Transverse colon (tissue), 4 donors: Measurements from ENCODE around the gene TP53BP2. TPM values are rescaled to one million over a fixed set of nuclear protein-coding genes. Genes with fewer than 3 reads are reported as not detected.
"Not testable (repeated sequence)": the region's sequence is repeated elsewhere in the genome, so short reads cannot be mapped to it uniquely, and the experiment has no call there.

Experiments used
- DNase-seq: peaks from one replicate; pipeline ENCODE4 v3.0.0-alpha.2; 2019
- H3K27ac ChIP-seq, 4 donors: fragments of 200-600 bp; sonication (generic); 2 replicates each; pipeline ENCODE4 v1.5.1; 2016 to 2018; ENCODE audit warnings: inconsistent platforms in 4 of 4
- H3K27me3 ChIP-seq: fragments of 200-600 bp; sonication (generic); 2 replicates; pipeline ENCODE4 v1.5.1; 2017; ENCODE audit warnings: inconsistent platforms
- H3K36me3 ChIP-seq, 4 donors: fragments of 200-600 bp; sonication (generic); 2 replicates each; pipeline ENCODE4 v1.5.1; 2017 to 2019; ENCODE audit warnings: inconsistent platforms in 4 of 4
- H3K4me1 ChIP-seq, 4 donors: fragments of 200-600 bp; sonication (generic); 2 replicates each; pipeline ENCODE4 v1.5.1; 2017 to 2020; ENCODE audit warnings: inconsistent platforms in 4 of 4
- H3K4me3 ChIP-seq, 4 donors: fragments of 200-600 bp; sonication (generic); 1 replicate in 1 of 4; 2 replicates in 3 of 4; pipeline versions ENCODE4 v1.5.1 to v1.6.1; 2017 to 2019; ENCODE audit warnings: inconsistent platforms in 4 of 4
- H3K9me3 ChIP-seq, 2 donors: fragments of 200-600 bp; sonication (generic); 2 replicates each; pipeline ENCODE4 v1.5.1; 2017 to 2019; ENCODE audit warnings: inconsistent platforms in 2 of 2
- EP300 ChIP-seq: sonication (generic); formaldehyde crosslinking; IDR thresholded peaks from one replicate; pipeline ENCODE4 v1.6.1; 2017; ENCODE audit warnings: antibody characterized with exemption, low read depth
- POLR2A ChIP-seq: fragments of 450-650 bp; IDR thresholded peaks from one replicate; pipeline ENCODE4 v1.6.1; 2016; ENCODE audit warnings: antibody characterized with exemption, mild to moderate bottlenecking, moderate library complexity
- POLR2AphosphoS5 ChIP-seq, 3 donors: sonication (generic); formaldehyde crosslinking; IDR thresholded peaks; one replicate each; pipeline ENCODE4 v1.6.1; 2016; ENCODE audit warnings: antibody characterized with exemption in 3 of 3
- WGBS, 2 donors: methylation state at CpG; one replicate each; pipeline ENCODE4 v1.1.5; 2018; ENCODE audit warnings: low coverage in 1 of 2; 5-methylcytosine and 5-hydroxymethylcytosine counted together
- in situ Hi-C, 4 donors: fragments of 200-750 bp; cut with MboI; loops; one replicate each; pipeline versions ENCODE4 v1.15.0 to v1.15.1; 2017; ENCODE audit warnings: low sequenced_read_pairs in 3 of 4, low pct_ligation_motif_present in 1 of 4, low pct_unique_long_range_greater_than_20kb in 1 of 4
- intact Hi-C: fragments of 100-400 bp; cut with DNase I; formaldehyde crosslinking; loops from one replicate; pipeline ENCODE4 v1.15.1; 2023; ENCODE audit warnings: low total_unique reads
- total RNA-seq, 4 donors: library from RNA; depleted of rRNA; stranded (reverse); fragments of >200 nt; gene quantifications; one replicate each; pipeline ENCODE4 v1.1.0, GENCODE V29; 2016
- TF ChIP-seq, protein P1 (sequence below), 5 experiments: fragments of 200-600 bp in 3 of 5; fragments of 450-650 bp in 2 of 5; sonication (generic) in 3 of 5; IDR thresholded peaks; 1 replicate in 2 of 5; 2 replicates in 3 of 5; pipeline ENCODE4 v1.5.1; 2016 to 2017; ENCODE audit warnings: antibody characterized with exemption in 5 of 5, inconsistent platforms in 3 of 5, mild to moderate bottlenecking in 2 of 5, moderate library complexity in 1 of 5

TP53BP2 gene
- total RNA-seq, 4 donors from 2014 or later = 11.9 to 82.7 (median 31.2) TPM

DNA sequence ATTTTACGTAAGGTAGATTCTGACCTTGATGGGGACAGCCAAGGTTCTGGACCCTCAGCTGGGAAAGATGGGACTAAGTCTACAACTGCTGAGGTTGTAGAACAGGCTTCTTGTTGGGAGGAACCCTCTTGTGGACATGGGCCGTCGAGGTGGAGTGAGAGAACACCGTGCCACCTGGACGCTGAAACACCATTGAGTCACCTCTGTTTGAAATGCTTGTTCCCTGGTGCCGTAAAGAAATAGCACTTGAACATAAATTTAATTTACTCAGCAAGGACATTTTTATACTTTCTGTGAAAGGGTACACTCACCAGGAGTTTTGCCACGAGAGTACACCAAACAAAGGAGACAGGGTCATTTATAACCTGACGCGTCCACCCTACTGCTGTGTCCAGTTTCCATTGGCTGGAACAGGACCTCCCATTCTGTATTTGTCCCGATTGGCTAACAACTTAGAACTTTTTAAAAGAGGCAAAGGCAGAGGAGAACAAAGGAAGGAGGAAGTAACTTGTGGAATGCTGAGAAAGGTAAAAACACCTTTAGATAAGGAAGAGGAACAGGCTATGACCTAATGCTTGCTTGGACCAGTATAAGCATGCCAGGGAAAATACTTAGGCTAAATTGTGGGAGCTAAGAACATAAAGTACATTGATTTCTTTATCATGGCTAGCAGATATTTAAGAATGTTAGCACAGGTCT is 105.6 kb downstream of the TP53BP2 start:
- Histone ChIP-seq H3K4me1 (peaks cover 19 to 47% (median 36%) of the 10 kb centered on the region in 4 donors), H3K27ac (peak overlapping the region; percentile 75 to 83 (median 77)), H3K36me3 (peaks cover 0 to 11% (median 3%) of the 10 kb centered on the region in 4 donors)
- intact Hi-C loops, H3K9me3 ChIP-seq, H3K27me3 ChIP-seq, DNase-seq, H3K4me3 ChIP-seq, in situ Hi-C loops: not testable (repeated sequence)
- TF ChIP-seq POLR2AphosphoS5 (IDR thresholded peaks at IDR 0.05) = peak in 2 of 3 donors; percentile 3
- WGBS, 2 donors = 51 to 70% methylated on average over 7 to 10 of the region's 10 CpGs

DNA sequence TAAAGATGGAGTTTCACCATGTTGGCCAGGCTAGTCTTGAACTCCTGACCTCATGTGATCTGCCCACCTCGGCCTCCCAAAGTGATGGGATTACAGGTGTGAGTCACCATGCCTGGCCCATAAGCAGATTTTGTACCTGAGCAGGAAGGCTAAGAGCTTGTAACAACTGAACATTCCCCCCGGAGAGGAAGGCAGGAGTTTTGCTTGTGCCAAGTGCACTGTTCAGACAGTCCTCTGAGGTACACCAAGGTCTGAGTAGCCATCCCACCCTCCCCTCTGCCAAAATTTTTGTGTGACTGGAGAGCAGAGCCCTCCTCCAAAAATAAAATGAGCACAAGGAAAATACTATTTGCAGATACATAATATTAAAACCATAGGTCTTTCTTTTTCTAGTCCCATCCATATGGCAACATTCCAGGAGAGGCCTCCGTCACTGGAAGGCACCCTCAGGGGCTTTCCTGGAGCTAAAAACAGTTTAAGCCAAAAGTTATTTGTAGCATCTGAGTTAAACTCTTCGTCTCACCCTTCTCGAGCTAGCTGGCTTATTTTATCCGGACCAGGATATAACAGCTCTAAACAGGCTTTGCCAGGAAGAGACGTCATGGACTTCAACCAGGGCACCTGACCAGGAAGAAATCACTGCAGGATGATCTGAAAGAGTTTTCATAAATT is 106.2 kb downstream of the TP53BP2 start:
- Histone ChIP-seq H3K27me3 (no peaks in the 10 kb centered on the region), H3K27ac (peak overlapping the region; percentile 75 to 83 (median 77)), H3K36me3 (peaks cover 0 to 5% (median 0%) of the 10 kb centered on the region in 4 donors), H3K4me1 (peaks cover 19 to 50% (median 36%) of the 10 kb centered on the region in 4 donors), H3K4me3 (no peak overlapping the region), H3K9me3 (no peaks in the 10 kb centered on the region)
- intact Hi-C loops (no loop called here), in situ Hi-C loops (no loop called here)
- TF ChIP-seq POLR2A (peak; percentile 17), EP300 (no peak), POLR2AphosphoS5 (IDR thresholded peaks at IDR 0.05) (peak in 1 of 3 donors; percentile 12)
- TF ChIP-seq, protein P1, sequence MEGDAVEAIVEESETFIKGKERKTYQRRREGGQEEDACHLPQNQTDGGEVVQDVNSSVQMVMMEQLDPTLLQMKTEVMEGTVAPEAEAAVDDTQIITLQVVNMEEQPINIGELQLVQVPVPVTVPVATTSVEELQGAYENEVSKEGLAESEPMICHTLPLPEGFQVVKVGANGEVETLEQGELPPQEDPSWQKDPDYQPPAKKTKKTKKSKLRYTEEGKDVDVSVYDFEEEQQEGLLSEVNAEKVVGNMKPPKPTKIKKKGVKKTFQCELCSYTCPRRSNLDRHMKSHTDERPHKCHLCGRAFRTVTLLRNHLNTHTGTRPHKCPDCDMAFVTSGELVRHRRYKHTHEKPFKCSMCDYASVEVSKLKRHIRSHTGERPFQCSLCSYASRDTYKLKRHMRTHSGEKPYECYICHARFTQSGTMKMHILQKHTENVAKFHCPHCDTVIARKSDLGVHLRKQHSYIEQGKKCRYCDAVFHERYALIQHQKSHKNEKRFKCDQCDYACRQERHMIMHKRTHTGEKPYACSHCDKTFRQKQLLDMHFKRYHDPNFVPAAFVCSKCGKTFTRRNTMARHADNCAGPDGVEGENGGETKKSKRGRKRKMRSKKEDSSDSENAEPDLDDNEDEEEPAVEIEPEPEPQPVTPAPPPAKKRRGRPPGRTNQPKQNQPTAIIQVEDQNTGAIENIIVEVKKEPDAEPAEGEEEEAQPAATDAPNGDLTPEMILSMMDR (IDR thresholded peaks at IDR 0.05) = no peak
- DNase-seq = peak; percentile 45
- WGBS, 2 donors = 20 to 42% methylated on average over 1 to 7 of the region's 7 CpGs

DNA sequence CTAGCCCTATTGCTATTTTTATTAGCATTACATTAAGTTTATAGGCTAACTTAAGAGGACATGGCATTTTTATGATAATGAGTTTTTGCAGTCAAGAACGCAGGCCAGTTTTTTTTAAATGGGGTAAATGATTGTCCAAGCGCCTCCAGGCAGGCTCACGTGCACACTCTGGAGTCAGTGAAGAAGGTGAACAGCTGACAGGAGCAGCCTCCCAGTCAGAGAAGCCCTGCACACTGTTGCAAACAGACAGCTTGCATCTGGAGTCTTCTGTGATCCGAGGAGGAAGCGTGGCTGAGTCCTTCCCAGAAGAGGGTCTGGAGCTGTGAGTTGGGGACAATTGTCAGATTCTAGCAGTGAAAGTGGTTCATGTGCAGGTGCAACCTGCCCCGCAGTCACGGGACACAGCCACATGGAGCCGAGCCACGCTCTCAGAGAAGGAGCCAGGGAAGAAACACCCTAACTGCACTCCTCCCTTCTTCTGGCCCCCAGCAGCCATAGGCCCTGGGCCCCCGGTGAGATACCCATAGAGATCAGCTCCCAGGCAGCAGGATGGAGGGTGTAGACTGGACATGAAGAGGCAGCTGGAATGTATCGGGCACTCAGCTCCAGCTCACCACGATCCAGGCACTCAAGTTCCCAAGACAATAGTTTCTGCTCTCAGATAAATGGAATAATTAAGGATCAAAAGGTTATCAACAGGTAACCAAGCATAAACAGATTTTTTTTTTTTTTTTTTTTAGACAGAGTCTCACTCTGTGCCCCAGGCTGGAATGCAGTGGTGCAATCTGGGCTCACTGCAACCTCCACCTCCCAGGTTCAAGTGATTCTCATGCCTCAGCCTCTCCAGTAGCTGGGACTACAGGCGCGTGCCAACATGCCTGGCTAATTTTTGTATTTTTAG is 107.0 kb downstream of the TP53BP2 start:
- intact Hi-C loops = no loop called here
- H3K4me3 ChIP-seq = no peak overlapping the region

DNA sequence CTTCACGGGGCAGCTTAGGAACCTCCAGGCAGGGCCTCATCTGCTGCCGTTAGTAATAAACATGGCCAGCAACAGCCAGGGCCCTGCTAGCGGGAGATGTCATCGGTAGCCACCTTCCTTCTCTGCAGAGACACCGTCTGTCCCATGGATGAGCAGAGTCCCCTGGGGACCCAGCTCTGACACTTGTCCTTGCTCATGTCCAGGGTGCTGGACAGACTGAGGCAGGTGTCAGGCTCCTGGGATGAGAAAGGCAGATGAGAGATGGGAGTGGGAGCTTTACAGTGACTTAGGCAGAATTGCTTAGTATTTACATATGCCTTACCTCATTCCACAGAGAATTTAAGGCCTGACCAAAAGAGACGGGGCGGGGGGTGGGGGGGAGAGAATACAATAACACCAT is 108.4 kb downstream of the TP53BP2 start:
- DNase-seq = no peak
- peak overlapping the region; percentile 22 to 83 (median 76) for H3K27ac ChIP-seq
- H3K27me3 ChIP-seq = no peaks in the 10 kb centered on the region
- TF ChIP-seq POLR2A (no peak), EP300 (no peak), POLR2AphosphoS5 (IDR thresholded peaks at IDR 0.05) (no peak)
- TF ChIP-seq, protein P1 (IDR thresholded peaks at IDR 0.05) = no peak
- in situ Hi-C loops = no loop called here
- 13 to 47% methylated on average over 3 to 7 of the region's 7 CpGs for WGBS, 2 donors
- H3K4me1 ChIP-seq = peaks cover 29 to 72% (median 54%) of the 10 kb centered on the region in 4 donors
- no peak overlapping the region for H3K4me3 ChIP-seq
- no peaks in the 10 kb centered on the region for H3K36me3 ChIP-seq
- intact Hi-C loops = no loop called here
- no peaks in the 10 kb centered on the region for H3K9me3 ChIP-seq

More for the DNA sequence above, 107.0 kb downstream of the TP53BP2 start:
- Histone ChIP-seq H3K27me3 (no peaks in the 10 kb centered on the region), H3K36me3 (no peaks in the 10 kb centered on the region), H3K9me3 (no peaks in the 10 kb centered on the region), H3K4me1 (peaks cover 19 to 58% (median 42%) of the 10 kb centered on the region in 4 donors), H3K27ac (peak overlapping the region; percentile 75 to 83 (median 77))
- DNase-seq = peak; percentile 68
- in situ Hi-C loops = no loop called here
- WGBS, 2 donors = 49 to 53% methylated on average over 2 to 14 of the region's 14 CpGs
- peak; percentile 46 for TF ChIP-seq POLR2A
- peak in 2 of 3 donors; percentile 26 to 29 for TF ChIP-seq POLR2AphosphoS5 (IDR thresholded peaks at IDR 0.05)
- TF ChIP-seq EP300 = no peak

DNA sequence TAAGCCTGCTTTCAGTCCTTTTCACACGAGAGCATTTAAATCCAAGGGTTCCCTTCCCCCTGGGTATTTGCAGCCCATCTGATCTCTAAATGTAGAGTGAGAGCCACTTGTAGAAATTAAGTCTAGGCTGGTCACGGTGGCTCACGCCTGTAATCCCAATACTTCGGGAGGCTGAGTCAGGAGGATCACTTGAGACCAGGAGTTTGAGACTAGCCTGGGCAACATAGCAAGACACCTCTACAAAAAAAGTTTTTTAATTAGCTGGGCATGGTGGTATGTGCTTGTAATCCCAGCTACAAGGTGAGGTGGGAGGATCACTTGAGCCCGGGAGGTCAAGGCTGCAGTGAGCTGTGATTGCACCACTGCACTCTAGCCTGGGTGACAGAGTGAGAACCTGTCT is 109.1 kb downstream of the TP53BP2 start:
- in situ Hi-C loops = not testable (repeated sequence)
- Histone ChIP-seq H3K27ac (peak overlapping the region in 1 of 4 donors; percentile 83), H3K4me1 (peaks cover 36 to 79% (median 58%) of the 10 kb centered on the region in 4 donors)

More for the DNA sequence above, 109.1 kb downstream of the TP53BP2 start:
- DNase-seq, H3K36me3 ChIP-seq, H3K4me3 ChIP-seq, H3K27me3 ChIP-seq, intact Hi-C loops, H3K9me3 ChIP-seq: not testable (repeated sequence)
- 86 to 96% methylated on average over 1 to 5 of the region's 5 CpGs for WGBS, 2 donors
